Right cardiac atrium (tissue), 5 donors: ENCODE results near the gene DSG1. TPM values are rescaled to one million over a fixed set of nuclear protein-coding genes. Genes with fewer than 3 reads are reported as not detected.
"Not testable (repeated sequence)": the region's sequence is repeated elsewhere in the genome, so short reads cannot be mapped to it uniquely, and the experiment has no call there.

ENCODE experiments used
- ATAC-seq, 2 donors: fragments of 200-7000 bp; cut with Tn5 transposase; one replicate each; pipeline versions ENCODE4 v1.8.0 to v1.9.1; 2020; ENCODE audit warnings: moderate library complexity in 2 of 2, mild to moderate bottlenecking in 1 of 2
- DNase-seq, 3 donors: peaks; one replicate each; pipeline ENCODE4 v3.0.0-alpha.2; 2020
- H3K27ac ChIP-seq: one replicate; pipeline ENCODE4 v1.5.1; 2013; ENCODE audit warnings: mild to moderate bottlenecking, low read length, control low read depth, moderate library complexity
- H3K27me3 ChIP-seq: one replicate; pipeline ENCODE4 v1.6.1; 2013; ENCODE audit not compliant: control insufficient read depth, insufficient read depth
- H3K4me1 ChIP-seq: one replicate; pipeline ENCODE4 v1.6.1; 2013; ENCODE audit warnings: low read length; ENCODE audit not compliant: control insufficient read depth, insufficient read depth
- H3K4me3 ChIP-seq: one replicate; pipeline ENCODE4 v1.5.1; 2013; ENCODE audit warnings: low read length, control low read depth
- H3K9me3 ChIP-seq: one replicate; pipeline ENCODE4 v1.6.1; 2013; ENCODE audit warnings: low read length; ENCODE audit not compliant: control insufficient read depth
- WGBS: extraction: QIAGEN DNeasy Blood & Tissue Kit; methylation state at CpG from one replicate; pipeline ENCODE4 v1.1.7; 2013; 5-methylcytosine and 5-hydroxymethylcytosine counted together
- intact Hi-C, 4 donors: fragments of 100-400 bp; cut with DNase I; formaldehyde crosslinking; loops; one replicate each; pipeline versions ENCODE4 v1.11.0 to v1.14.0; 2022 to 2023
- long read RNA-seq, 4 donors: library from polyadenylated mRNA; unstranded; transcript quantifications; one replicate each; pipeline ENCODE4 v2.0.0, GENCODE V29; 2020 to 2021
- polyA plus RNA-seq: library from polyadenylated mRNA; stranded (reverse); fragments of 200-250 nt; gene quantifications from one replicate; pipeline ENCODE4 v1.2.3, GENCODE V29; 2013
- total RNA-seq, 4 donors: library from RNA; stranded (reverse); fragmentation: NEBNext Ultra II Directional; extraction: Animal tissue kit (Norgen Biotek cat#: 25700); gene quantifications; one replicate each; pipeline ENCODE4 v1.2.1, GENCODE V29; 2021
- donor health status: healthy with polysubstance abuse.
- donor health status: DM: no; HTN: yes; CAD: no.
- donor health status: DM: no; HTN: no; CAD: no.
- donor health status: DM: no; HTN: yes; CAD: no; lungs with severe emphysema.
- donor health status: DM: yes; HTN: yes; CAD: no.

The DSG1 gene
- total RNA-seq (1 to 10 TPM in 3 of 4 donors, under 1 TPM in 1; 0.89 to 4.3 (median 2.3) TPM), polyA plus RNA-seq (0.34 TPM)
- long read RNA-seq, donor 1, result 0 reads
- long read RNA-seq, donor 2, result 0 reads
- long read RNA-seq, donor 3, partial matches to known transcripts, result 0 of 5 reads
- long read RNA-seq, donor 3, other reads (novel, unspliced or antisense), result 5 of 5 reads
- long read RNA-seq, donor 4, result 0 reads

- no peak for ATAC-seq
- no peaks in the 10 kb centered on the region for H3K27me3 ChIP-seq
- H3K27ac ChIP-seq, result no peak within 1 kb of the TSS
- WGBS, result 87% methylated on average over 3 of the region's 3 CpGs
- intact Hi-C loops, result no loop called here
- no peak for DNase-seq
- H3K4me1 ChIP-seq, result no peaks in the 10 kb centered on the region
- no peaks in the 10 kb centered on the region for H3K9me3 ChIP-seq
- H3K4me3 ChIP-seq, result no peak within 1 kb of the TSS
These were observed at the start of gene DSG1 for GRCh38 chr18:31317860-31318259. Gene DSG1, plus strand, starts transcription at chr18:31318160. Its CDS starts 141 bp downstream, at chr18:31318301.

DNA sequence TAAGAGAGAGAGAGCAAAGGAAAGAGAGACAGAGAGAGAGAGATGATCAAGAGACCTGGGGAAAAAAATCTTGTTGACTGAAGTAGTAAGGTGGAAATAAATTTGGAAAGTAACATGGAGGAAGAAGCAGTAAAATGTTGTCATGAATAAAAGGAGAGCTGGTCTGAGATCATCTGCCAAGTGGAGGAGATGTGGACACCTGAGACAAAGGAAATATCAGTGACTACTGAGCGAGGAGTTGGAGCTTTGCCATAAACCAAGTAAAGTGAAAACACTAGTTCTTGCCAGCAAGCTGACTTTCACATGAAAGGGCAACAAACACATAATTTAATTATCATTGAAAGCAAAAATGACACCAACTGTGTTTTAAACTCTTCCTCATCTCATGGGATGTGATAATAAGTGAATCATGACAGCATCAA, 49.0 kb upstream of the DSG1 start:
- DNase-seq, result no peak
- H3K4me3 ChIP-seq, result no peak overlapping the region
- H3K27ac ChIP-seq, result no peak overlapping the region
- WGBS, result 12% methylated on average over 1 of the region's 1 CpG
- ATAC-seq, result no peak
- intact Hi-C loops, result loop anchor here in 1 of 4 donors (10.0 kb wide), 1 partner anchor 236 kb away; no protein-coding TSS in a partner anchor
- no peaks in the 10 kb centered on the region for H3K9me3 ChIP-seq
- H3K4me1 ChIP-seq, result no peaks in the 10 kb centered on the region
- H3K27me3 ChIP-seq, result no peaks in the 10 kb centered on the region

- Histone ChIP-seq H3K4me3 (no peak overlapping the region), H3K27me3 (no peaks in the 10 kb centered on the region), H3K9me3 (no peaks in the 10 kb centered on the region), H3K4me1 (no peaks in the 10 kb centered on the region), H3K27ac (no peak overlapping the region)
- intact Hi-C loops, result loop anchor here in 1 of 4 donors (10.0 kb wide), 1 partner anchor 235 kb away; no protein-coding TSS in a partner anchor
- DNase-seq (no peak), ATAC-seq (no peak)
- WGBS, result 54% methylated on average over 6 of the region's 6 CpGs
These were observed 48.4 kb upstream of the DSG1 start for GRCh38 chr18:31269566-31269965.

DNA sequence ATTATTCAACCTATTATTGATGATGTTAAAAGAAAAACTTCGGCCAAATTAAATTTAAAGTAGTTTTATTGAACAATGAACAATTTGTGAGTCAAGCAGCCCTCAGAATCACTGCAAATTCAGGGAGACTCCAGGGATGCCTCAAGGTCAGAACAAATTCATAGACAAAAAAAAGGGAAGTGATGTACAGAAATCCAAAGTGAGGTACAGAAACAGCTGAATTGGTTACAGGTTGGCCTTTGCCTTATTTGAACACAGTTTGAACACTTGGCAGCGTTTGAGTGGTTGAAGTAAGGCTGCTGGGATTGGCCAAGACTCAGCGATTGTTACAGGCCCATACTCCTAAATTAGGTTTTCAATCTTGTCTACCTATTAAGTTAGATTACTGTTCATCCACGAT, 47.4 kb upstream of the DSG1 start:
- H3K27me3 ChIP-seq, result no peaks in the 10 kb centered on the region
- H3K9me3 ChIP-seq, result no peaks in the 10 kb centered on the region
- H3K27ac ChIP-seq, result no peak overlapping the region
- ATAC-seq (no peak), DNase-seq (no peak)
- intact Hi-C loops, result no loop called here
- H3K4me3 ChIP-seq, result no peak overlapping the region
- 93% methylated on average over 4 of the region's 4 CpGs for WGBS
- no peaks in the 10 kb centered on the region for H3K4me1 ChIP-seq

DNA sequence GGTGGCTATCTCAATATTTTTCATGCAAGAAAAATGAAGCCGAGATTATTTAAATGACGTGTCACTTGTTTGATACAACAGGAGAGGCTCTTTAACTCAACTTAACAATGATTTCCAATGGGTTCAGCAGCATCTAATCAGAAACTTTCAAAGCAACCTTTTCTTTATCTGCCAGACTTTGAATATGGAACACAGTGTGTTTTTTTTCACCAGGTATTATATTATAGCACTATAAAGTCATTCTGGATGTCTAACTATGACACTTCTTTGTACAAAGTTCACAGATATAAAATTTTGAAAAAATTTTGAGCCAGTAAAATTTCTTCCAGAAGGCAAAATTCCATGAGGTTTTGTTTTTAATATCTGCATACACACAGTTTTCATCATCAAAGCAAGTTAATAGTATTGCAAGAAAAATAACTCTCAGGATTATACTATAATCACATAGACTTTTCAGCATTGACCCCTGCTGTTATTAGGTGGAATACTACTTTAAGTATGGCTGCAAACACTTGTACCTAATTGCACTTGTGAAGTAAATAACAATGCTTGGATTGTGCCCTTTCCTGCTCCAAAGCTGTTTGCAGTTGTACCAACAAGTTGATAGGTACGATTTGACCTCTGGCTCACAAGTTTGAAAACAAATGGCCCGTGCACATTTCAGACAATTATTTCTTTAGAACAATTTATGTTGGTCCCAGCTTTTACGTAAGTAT, 44.0 kb upstream of the DSG1 start:
- intact Hi-C loops, result no loop called here
- Histone ChIP-seq H3K9me3 (no peaks in the 10 kb centered on the region), H3K27me3 (no peaks in the 10 kb centered on the region), H3K27ac (peak overlapping the region; percentile 45), H3K4me1 (no peaks in the 10 kb centered on the region), H3K4me3 (no peak overlapping the region)
- no peak for DNase-seq
- no peak for ATAC-seq
- WGBS, result 58% methylated on average over 5 of the region's 5 CpGs

- peak; percentile 66 to 86 (median 80) for DNase-seq
- Histone ChIP-seq H3K27me3 (no peaks in the 10 kb centered on the region), H3K4me1 (no peaks in the 10 kb centered on the region), H3K9me3 (no peaks in the 10 kb centered on the region), H3K27ac (peak overlapping the region; percentile 67), H3K4me3 (no peak overlapping the region)
- 16% methylated on average over 2 of the region's 2 CpGs for WGBS
- peak; percentile 77 to 93 for ATAC-seq
- intact Hi-C loops, result no loop called here
These were observed 43.0 kb upstream of the DSG1 start for GRCh38 chr18:31274931-31275330.

- no peak overlapping the region for H3K4me3 ChIP-seq
- H3K27ac ChIP-seq, result peak overlapping the region; percentile 39
- 24% methylated on average over 3 of the region's 3 CpGs for WGBS
- H3K9me3 ChIP-seq, result no peaks in the 10 kb centered on the region
- intact Hi-C loops, result no loop called here
- peak in 1 of 3 donors; percentile 14 for DNase-seq
- peak; percentile 55 to 87 for ATAC-seq
- no peaks in the 10 kb centered on the region for H3K4me1 ChIP-seq
- H3K27me3 ChIP-seq, result no peaks in the 10 kb centered on the region
These were observed 42.1 kb upstream of the DSG1 start for GRCh38 chr18:31275722-31276463.

GRCh38 chr18:31278609-31279071, 39.3 kb upstream of the DSG1 start:
- H3K9me3 ChIP-seq, result no peaks in the 10 kb centered on the region
- intact Hi-C loops, result no loop called here
- H3K4me1 ChIP-seq, result no peaks in the 10 kb centered on the region
- WGBS, result 59% methylated on average over 1 of the region's 1 CpG
- ATAC-seq (peak; percentile 48 to 76), DNase-seq (no peak)
- no peaks in the 10 kb centered on the region for H3K27me3 ChIP-seq
- peak overlapping the region; percentile 12 for H3K27ac ChIP-seq
- no peak overlapping the region for H3K4me3 ChIP-seq

- DNase-seq, result no peak
- no peak for ATAC-seq
- H3K9me3 ChIP-seq, result no peaks in the 10 kb centered on the region
- no peak overlapping the region for H3K27ac ChIP-seq
- H3K27me3 ChIP-seq, result no peaks in the 10 kb centered on the region
- WGBS, result 75% methylated on average over 2 of the region's 2 CpGs
- intact Hi-C loops, result no loop called here
- H3K4me3 ChIP-seq, result no peak overlapping the region
- no peaks in the 10 kb centered on the region for H3K4me1 ChIP-seq
These were observed 37.5 kb upstream of the DSG1 start for GRCh38 chr18:31280502-31280901.

DNA sequence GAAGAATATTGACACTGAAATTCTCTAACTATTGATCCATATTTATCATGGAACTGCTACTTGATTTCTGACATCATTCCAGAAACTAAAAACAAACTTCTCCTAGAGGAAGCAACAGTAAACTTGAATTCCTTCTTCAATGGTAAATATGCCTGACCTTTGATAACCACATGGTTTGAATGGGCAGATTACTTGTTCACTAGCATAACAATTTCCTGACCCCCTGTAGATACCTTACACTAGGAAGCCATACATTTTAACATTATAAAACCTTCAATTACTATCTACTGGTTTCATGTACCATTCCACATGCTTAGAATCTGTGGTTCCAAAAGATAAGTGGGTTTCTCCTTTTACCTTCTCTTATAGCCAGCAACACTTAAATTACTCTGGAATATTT, 36.5 kb upstream of the DSG1 start:
- DNase-seq (no peak), ATAC-seq (no peak)
- Histone ChIP-seq H3K4me1 (no peaks in the 10 kb centered on the region), H3K27ac (no peak overlapping the region), H3K27me3 (no peaks in the 10 kb centered on the region), H3K4me3 (no peak overlapping the region), H3K9me3 (no peaks in the 10 kb centered on the region)
- intact Hi-C loops, result no loop called here

DNA sequence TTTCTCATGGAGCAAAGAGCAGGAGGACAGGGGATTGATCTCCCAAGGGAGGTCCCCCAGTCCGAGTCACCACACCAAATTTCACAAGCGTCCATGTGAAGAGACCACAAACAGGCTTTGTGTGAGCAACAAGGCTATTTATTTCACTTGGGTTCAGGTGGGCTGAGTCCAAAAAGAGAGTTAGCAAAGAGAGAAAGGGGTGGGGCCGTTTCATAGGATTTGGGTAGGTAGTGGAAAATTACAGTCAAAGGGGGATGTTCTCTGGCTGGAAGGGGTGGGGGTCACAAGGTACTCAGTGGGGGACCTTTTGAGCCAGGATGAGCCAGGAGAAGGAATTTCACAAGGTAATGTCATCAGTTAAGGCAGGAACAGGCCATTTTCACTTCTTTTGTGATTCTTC, 28.5 kb upstream of the DSG1 start:
- H3K9me3 ChIP-seq, H3K27me3 ChIP-seq, H3K4me3 ChIP-seq, ATAC-seq, H3K4me1 ChIP-seq, intact Hi-C loops, DNase-seq, H3K27ac ChIP-seq: not testable (repeated sequence)
- WGBS, result 68% methylated on average over 3 of the region's 3 CpGs
